ENCODE data around the gene GLT1D1.

Gene GLT1D1

GRCh38 chr12:129001826-129002225 lies 148.5 kb downstream of the GLT1D1 start:
- no peak for TF ChIP-seq CTCF (IDR thresholded peaks at IDR 0.05; ENCODE audit: borderline replicate concordance, insufficient read depth, low read depth, low read length)
- H3K4me3 ChIP-seq (ENCODE audit: low read depth, low read length), result no peak overlapping the region

- H3K4me3 ChIP-seq (ENCODE audit: low read depth, low read length), result no peak overlapping the region
- TF ChIP-seq CTCF (IDR thresholded peaks at IDR 0.05; ENCODE audit: borderline replicate concordance, insufficient read depth, low read depth, low read length), result no peak
Observed at GRCh38 chr12:129002427-129002826, 149.1 kb downstream of the GLT1D1 start.

- TF ChIP-seq CTCF (IDR thresholded peaks at IDR 0.05; ENCODE audit: borderline replicate concordance, insufficient read depth, low read depth, low read length), result no peak
Observed at GRCh38 chr12:129005416-129005815, 152.1 kb downstream of the GLT1D1 start.

GRCh38 chr12:129005829-129006228 lies 152.6 kb downstream of the GLT1D1 start:
- no peak for TF ChIP-seq CTCF (IDR thresholded peaks at IDR 0.05; ENCODE audit: borderline replicate concordance, insufficient read depth, low read depth, low read length)
- no peak overlapping the region for H3K4me3 ChIP-seq (ENCODE audit: low read depth, low read length)

More at GRCh38 chr12:129005416-129005815, 152.1 kb downstream of the GLT1D1 start:
- H3K4me3 ChIP-seq (ENCODE audit: low read depth, low read length), result no peak overlapping the region

- H3K4me3 ChIP-seq (ENCODE audit: low read depth, low read length), result no peak overlapping the region
- no peak for TF ChIP-seq CTCF (IDR thresholded peaks at IDR 0.05; ENCODE audit: borderline replicate concordance, insufficient read depth, low read depth, low read length)
Observed at GRCh38 chr12:129009833-129010622, 156.8 kb downstream of the GLT1D1 start.

GRCh38 chr12:129016159-129016558 lies 162.9 kb downstream of the GLT1D1 start:
- TF ChIP-seq CTCF (IDR thresholded peaks at IDR 0.05; ENCODE audit: borderline replicate concordance, insufficient read depth, low read depth, low read length), result no peak
- no peak overlapping the region for H3K4me3 ChIP-seq (ENCODE audit: low read depth, low read length)

- TF ChIP-seq CTCF (IDR thresholded peaks at IDR 0.05; ENCODE audit: borderline replicate concordance, insufficient read depth, low read depth, low read length), result no peak
- H3K4me3 ChIP-seq (ENCODE audit: low read depth, low read length), result no peak overlapping the region
Observed at GRCh38 chr12:129025055-129025454, 171.8 kb downstream of the GLT1D1 start.
